Activated CD8-positive, alpha-beta memory T cell treated with anti-CD3 and anti-CD28 coated beads for 4 hours (primary cell): ENCODE results near the gene TACR2.
"Not testable (repeated sequence)": the region's sequence is repeated elsewhere in the genome, so short reads cannot be mapped to it uniquely, and the experiment has no call there.

Experiments used
- DNase-seq, 2 donors: peaks; one replicate each; pipeline ENCODE4 v3.0.0-alpha.2; 2020; ENCODE audit warnings: low read depth in 2 of 2

The TACR2 gene

GRCh38 chr10:69450395-69450794, 33.7 kb upstream of the TACR2 start:
- DNase-seq = not testable (repeated sequence)

DNA sequence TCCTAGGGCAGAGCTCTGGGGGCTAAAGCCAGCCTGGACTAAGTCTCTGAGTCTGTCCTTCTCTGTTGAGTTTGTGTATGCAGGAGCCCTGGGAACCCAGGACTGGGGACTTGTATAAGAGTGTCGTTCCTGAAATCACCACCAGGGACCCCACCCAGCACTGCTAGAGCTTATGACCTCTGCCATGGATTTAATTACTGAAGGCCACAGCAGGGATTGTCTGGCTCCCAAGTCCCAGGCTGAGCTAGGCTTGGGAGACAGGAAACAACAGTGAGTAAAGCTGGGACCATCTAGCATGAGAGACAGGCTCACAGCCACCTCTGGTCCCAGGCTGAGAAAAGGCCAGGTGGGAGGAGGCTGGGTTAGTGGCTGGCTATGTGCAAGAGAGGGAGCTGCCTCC, 33.1 kb upstream of the TACR2 start:
- no peak for DNase-seq

DNA sequence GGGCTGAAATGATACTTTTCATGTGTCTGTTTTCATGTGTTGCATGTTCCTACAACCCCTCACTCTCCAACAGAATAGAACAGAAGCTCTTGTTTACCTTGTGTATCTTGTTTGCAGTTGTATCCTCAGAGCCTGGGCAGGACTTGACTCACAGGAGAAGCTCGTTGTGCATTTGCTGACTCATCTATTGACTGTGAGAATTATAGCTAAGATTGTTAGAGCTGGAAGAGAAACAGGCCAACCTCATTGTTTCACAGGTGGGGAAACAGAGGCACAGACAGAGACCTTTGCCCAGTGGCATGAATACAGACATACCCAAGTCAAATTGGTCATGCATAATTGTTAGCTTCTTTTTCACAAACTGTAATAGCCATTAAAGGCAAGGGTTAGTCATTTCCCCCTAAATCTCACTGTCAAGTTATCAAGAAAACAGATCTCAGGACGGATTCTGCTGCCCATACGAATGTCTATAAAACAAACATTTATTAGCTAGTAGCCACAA, 30.0 kb upstream of the TACR2 start:
- no peak for DNase-seq

- no peak for DNase-seq
These were observed 29.5 kb upstream of the TACR2 start for GRCh38 chr10:69446229-69446628.

DNA sequence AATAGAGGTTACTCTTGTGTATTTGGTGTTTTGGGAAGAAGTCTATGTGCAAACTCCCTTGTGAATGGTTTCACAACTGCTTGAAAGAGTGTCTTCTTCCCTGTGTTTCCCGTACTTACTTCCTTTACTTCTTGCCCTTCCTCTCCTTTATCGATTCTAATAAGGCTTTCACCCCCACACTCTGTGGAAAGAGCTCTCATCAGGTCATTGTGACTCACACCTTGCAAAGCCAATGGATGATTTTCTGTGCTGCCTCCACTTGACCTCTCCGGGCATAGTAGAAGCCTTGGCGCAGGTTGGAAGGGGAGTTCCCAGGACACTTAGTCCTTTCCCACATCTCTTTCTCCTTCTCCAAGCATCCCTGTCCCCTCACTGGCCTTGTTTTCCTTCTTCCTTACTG, 28.3 kb upstream of the TACR2 start:
- no peak for DNase-seq

DNA sequence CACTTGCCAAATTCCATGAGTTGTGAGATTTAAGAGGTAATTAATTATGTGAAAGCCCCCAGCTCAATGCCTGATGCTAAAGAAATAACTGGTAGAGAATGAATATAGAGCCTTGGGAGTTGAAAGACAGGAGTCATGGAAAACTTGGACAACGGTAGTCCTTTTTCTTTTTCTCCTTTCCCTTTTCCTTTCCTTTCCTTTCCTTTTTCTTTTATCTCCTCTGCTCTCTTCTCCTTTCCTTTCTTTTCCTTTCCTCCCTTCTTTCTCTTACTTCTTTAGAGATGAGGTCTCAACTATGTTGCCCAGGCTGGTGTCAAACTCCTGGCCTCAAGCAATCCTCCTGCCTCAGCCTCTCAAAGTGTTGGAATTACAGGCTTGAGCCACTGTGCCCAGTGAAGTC, 26.6 kb upstream of the TACR2 start:
- no peak for DNase-seq

GRCh38 chr10:69439813-69440506, 23.2 kb upstream of the TACR2 start:
- DNase-seq = no peak

DNA sequence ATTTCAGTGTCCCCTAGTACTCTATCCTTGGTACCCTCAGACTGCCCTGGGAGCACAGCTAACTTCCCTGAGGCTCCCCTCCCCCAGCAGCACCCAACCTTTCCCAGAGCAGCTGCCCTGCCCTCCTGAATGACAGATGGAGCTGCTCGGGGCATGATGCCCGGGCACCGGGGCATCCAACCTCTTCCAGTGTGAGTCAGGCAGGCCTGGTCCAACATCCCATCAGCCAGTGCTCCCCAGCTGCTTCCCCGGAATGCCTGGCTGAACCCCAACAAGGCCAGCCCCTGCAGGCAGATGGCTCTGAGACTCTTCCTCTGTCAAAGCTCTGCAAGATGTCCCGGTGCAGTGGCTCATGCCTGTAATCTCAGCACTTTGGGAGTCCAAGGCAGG, 22.6 kb upstream of the TACR2 start:
- no peak for DNase-seq

- DNase-seq = no peak
These were observed 22.0 kb upstream of the TACR2 start for GRCh38 chr10:69438536-69439349.

DNA sequence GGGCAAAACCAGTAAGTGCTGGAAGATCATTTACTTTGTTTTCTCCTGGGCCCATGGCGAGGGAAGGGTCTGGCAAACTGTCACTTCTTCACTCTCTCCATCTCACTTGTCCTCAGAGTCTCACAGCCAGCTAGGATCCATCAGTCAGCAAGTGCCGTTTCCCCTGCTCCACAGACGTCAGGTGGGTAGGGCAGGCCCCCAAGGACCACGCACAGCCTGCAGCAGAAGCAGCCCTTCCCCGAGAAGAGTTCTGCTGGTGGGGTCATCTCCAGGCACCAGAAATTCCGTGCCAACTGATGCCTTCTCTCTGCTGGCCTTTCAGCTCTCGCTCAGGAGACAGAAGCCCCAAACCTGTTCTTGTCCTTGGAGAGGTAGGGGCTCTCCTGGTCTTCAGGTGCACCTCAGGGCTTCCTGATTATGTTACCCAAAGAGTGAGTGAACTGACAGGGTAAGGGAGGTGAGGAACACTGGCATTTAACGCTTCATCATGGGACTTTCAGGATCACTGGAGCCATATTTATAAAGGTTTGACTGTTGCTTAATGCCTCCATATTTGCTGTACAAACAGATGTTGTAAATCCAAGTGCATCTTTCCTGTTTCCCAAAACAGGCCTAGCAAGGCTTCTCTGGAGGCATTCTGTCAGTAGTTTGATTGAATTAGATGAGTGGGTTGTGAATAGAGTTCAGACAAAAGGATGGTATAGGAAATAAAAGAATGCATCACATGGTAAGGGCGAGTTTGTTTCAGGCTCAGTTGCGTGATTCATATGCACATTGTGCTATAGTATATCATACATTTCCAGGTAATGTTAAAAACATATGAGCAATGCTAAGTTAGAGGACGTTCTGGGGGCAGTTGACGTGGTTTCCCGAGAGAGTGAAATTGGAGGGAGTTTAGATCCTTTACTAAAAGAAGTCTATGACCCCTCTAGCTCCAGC, 20.9 kb upstream of the TACR2 start:
- DNase-seq = no peak

DNA sequence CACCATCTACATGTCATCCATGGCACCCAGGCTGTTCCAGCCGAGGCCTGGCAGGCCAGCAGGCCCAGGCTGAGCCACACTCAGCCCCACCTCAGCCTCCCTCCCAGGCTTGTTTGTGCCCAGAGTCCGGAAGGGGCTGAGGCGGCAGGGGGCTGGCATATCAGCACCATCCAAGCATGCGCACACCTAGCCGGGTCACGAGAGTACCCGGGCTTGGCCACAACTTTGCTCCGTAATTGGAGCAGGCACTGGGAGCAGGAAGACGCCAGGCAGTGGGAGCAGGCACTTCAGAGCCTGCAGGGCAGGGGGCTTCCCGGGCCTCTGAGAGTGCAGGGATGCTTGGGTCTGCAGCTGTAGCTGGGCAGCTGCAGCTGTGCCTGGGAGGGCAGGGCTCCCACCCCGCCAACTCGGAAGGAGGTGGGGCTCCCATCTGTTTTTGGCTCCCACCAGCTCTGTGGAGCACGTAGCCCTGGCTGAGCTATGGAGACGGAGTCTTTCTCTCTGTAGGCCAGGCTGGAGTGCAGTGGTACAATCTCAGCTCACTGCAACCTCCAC, 19.3 kb upstream of the TACR2 start:
- DNase-seq = no peak

GRCh38 chr10:69434926-69435325, 18.2 kb upstream of the TACR2 start:
- no peak for DNase-seq

DNA sequence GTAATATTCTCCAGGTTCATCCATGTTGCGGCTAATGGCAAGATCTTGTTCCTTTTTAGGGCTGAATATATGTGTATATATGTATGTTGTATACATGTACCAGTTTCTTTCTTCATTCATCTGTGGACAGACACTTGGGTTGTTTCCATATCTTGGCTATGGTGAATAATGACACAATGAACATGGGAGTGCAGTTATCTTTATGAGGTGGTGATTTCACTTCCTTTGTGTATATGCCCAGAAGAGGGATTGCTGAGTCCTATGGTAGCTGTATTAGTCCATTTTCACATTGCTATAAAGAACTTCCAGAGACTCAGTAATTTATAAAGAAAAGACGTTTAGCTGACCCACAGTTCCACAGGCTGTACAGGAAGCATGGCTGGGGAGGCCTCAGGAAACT, 17.5 kb upstream of the TACR2 start:
- DNase-seq = no peak

DNA sequence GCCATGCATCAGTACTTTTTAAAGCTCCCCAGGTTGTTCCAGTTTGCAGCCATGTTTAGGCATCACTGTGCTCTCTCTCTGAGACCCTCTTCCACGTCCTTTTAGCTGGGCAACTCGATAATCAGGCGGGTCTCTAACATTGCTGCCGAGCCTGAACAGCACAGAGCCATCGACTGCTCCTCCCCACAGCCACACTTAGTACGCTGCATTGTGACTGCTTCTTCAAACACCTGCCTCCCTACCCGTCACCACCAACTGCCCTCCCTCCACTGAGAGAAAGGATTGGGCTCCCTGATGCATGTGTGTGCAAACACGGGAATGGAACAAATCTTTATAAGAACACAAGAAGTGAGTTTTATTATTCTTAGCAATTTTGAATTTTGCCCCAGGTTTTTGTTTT, 11.4 kb upstream of the TACR2 start:
- DNase-seq = no peak

DNA sequence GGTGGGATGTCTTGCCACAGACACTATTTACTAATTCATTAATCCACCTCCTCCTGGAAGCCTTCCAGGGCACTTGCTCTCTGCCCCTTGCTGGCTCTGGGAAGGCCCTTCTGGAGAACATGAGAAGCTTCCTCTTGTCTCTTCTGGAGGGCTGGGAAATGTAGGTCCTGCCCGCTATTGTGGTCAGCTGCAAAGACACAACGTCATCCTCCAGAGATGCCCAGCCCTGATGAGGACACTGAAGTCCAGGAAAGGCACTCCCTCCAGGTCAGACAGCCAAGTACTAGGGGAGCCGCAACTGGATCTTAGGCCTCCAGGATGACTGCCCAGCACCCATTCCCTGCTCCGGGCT, 9.6 kb upstream of the TACR2 start:
- no peak for DNase-seq

DNA sequence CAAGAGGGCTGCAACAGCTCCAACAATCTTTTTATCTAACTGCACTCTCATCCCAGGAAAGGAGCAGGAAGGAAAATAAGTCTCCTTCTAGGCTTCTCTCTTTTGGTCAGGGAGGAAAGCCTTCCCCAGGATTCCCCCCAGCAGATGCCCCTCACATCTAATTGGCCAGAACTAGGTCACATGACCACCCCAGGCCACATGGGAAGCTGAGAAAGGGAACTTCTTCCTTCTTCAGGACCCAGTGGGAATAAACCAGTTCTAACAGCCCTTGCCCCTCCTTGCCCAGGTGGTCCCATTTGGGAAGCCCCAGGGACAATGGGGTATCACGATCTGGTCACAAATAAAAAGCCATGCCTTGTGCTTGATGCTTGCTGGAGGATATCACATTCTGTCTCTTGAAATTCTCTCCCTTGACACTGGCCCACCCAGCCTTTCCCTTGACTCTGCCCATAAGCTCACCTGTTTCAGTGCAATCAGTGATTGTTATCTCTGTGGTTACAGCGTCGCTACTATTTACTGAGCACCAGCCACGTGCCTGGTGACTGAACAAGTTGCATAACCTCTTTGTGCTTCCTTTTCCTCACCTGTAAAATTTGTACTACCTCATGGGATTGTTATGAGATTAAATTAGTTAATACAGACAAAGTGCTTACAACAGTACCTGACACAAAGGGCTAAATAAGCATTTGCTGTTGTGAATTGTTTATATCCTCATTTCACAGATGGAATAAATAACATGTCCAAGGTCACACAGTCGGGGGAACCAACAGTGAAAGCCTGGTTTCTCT, 9.0 kb upstream of the TACR2 start:
- no peak for DNase-seq

- no peak for DNase-seq
These were observed 8.3 kb upstream of the TACR2 start for GRCh38 chr10:69425041-69425440.

DNA sequence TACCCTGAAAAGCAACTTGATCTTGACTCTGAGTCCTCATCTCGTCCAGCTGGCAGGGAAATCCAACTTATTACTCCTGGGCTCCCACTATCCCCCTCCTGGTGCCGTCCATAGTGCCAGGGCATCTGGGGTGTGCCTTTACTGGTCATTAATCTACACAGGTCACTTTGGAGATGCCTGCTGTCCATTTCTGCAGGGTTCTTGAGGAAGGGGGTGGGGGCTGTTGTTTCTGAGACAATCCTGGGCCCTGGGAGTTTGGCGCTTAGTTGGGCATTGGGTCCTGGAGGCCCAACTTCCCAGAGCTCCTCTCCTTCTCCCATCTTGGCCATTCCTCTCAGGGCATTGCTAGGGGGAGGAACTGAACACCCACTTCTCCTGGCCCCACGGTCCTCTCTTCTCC, 6.0 kb upstream of the TACR2 start:
- DNase-seq = no peak

DNA sequence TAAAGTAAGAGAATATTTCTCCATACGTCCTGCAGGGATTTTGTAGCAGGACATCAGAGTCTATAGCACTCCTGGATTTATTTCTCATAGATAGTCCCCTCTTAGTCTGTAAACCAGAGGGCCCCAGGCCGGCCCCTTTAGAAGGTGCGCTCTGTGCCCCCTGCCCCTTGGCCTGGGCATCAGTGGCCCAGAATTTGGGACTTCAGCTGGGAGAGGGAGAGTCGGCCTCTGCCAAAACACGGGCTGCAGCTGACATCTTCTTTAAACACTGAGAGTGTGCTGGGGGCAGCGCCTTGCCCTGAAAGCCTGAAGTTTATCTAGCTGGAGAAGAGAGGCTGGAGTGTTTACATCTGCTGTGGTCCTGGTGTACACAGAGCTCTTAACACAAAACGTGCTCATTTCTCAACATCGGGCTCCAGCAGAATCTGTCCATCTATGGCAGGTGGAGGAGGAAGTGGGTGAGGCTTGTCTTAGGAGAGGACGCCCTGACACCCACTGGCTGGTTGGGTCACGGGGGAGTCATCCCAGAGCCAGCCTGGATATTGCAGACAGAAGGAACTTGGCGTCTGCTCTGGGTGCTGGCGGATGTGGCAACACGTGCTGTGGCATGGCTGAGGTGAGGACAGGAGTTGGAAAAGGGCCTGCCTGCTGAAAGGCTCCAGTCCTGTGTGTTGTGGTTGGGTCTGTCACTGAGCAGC, 5.0 kb upstream of the TACR2 start:
- DNase-seq = no peak

DNA sequence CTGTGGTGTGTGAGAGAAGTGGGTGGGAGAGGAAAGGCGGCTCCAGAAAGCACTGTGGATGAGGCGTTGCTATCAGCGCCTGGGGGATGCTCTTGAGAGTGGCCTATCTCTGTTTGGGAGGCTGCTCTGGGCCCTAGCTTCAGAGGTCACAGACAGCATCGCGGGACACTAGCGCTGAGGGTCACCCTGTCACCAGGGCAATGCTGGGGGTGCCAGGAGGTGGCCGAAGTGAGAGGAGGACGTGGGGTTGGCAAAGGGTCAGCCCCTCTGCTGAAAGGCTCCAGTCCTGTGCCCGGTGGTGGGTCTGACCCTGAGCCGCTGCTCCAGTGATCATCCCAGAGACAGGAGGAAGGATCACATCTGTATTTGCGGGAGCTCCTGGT, 3.0 kb upstream of the TACR2 start:
- no peak for DNase-seq
